Osteoblast (primary cell): ENCODE results near the gene OXGR1. TPM values are rescaled to one million over a fixed set of nuclear protein-coding genes. Genes with fewer than 3 reads are reported as not detected.

Experiments
- DNase-seq: peaks from one replicate; pipeline ENCODE4 v3.0.0; 2011; ENCODE audit warnings: low spot score, mixed read lengths; ENCODE audit not compliant: insufficient read length; ENCODE audit errors: missing footprints
- H2AFZ ChIP-seq: 2 replicates; pipeline ENCODE4 v1.6.0; 2011; ENCODE audit warnings: mild to moderate bottlenecking, low read length
- H3K27ac ChIP-seq: 2 replicates; pipeline ENCODE4 v1.5.1; 2011; ENCODE audit warnings: mild to moderate bottlenecking, low read depth, low read length, moderate library complexity
- H3K27me3 ChIP-seq: 2 replicates; pipeline ENCODE4 v1.6.0; 2012; ENCODE audit warnings: mild to moderate bottlenecking, control low read depth, inconsistent platforms, low read length, moderate library complexity; ENCODE audit not compliant: insufficient read depth
- H3K36me3 ChIP-seq: 2 replicates; pipeline ENCODE4 v1.5.1; 2011; ENCODE audit warnings: mild to moderate bottlenecking, low read length, control low read depth, moderate library complexity; ENCODE audit not compliant: insufficient read depth
- H3K4me1 ChIP-seq: 2 replicates; pipeline ENCODE4 v1.5.1; 2011; ENCODE audit warnings: mild to moderate bottlenecking, low read length, control low read depth, moderate library complexity; ENCODE audit not compliant: insufficient read depth
- H3K4me2 ChIP-seq: 2 replicates; pipeline ENCODE4 v1.6.0; 2011; ENCODE audit warnings: mild to moderate bottlenecking, low read length; ENCODE audit not compliant: insufficient read depth
- H3K4me3 ChIP-seq: fragments of 200-600 bp; sonication (generic); 3 replicates; pipeline ENCODE4 v1.5.1; 2012; ENCODE audit warnings: mild to moderate bottlenecking, low read length, inconsistent platforms; ENCODE audit not compliant: insufficient read depth
- H3K79me2 ChIP-seq: 2 replicates; pipeline ENCODE4 v1.6.0; 2012; ENCODE audit warnings: mild to moderate bottlenecking, low read length, control low read depth, inconsistent platforms; ENCODE audit not compliant: insufficient read depth
- H3K9me3 ChIP-seq: 2 replicates; pipeline ENCODE4 v1.5.1; 2011; ENCODE audit warnings: low read depth, low read length, control low read depth
- H4K20me1 ChIP-seq: 2 replicates; pipeline ENCODE4 v1.6.0; 2012; ENCODE audit warnings: mild to moderate bottlenecking, low read length, control low read depth; ENCODE audit not compliant: insufficient read depth
- total RNA-seq: library from RNA; depleted of rRNA; stranded (reverse); fragments of >200 nt; gene quantifications from 2 replicates; pipeline ENCODE4 v1.2.3, GENCODE V29; 2012
- TF ChIP-seq, protein P1 (sequence below): IDR thresholded peaks from 2 replicates; pipeline ENCODE4 v1.5.1; 2011; ENCODE audit warnings: mild to moderate bottlenecking, low read depth, low read length, moderate library complexity; ENCODE audit errors: extremely low read depth

Gene OXGR1
- not detected in 2 replicates for total RNA-seq

DNA sequence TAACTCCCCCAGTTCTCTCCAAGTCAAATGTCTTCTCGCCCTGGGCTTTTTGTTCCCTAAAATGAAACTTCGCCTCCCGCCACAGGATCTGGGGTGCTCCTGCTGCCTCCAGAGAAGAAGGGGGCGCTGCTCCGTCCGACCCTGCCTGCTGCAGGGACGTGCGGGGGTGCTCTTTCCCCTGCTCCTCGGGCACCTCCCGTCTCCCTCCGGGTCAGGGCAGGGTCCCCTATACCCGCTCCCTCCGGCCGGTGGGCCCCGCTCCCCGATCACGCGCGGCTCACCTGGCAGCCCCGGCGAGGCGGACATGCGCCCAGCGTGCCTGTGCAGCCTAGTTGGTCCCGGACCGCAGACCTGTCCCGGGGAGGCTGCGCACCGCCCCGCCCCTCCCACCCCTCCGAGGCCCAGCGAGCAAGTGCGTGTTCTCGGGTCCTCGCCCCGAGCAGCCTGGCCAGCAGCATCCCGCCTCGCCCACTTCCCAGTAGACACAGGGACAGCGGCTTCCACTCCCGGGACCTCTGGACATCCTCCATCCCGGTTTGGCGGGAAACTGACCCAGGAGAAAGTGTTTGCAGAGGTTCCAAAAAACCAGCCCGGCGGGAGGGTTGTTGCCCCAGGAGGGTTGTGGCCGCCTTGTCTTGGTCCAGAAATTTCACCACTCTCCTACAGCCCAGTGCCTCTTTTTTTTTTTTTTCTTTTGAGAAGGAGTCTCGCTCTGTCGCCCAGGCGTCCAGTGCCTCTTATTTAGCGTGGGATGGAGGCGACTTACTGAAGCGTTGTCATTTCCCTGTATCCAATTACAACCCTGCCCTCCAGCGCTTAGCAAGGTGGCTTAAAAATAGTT lies at the start of gene OXGR1:
Gene OXGR1 (minus strand): TSS at position 460 of the 841 bp plus-strand sequence. CDS start 6,717 bp downstream, outside the sequence.
- DNase-seq, result no peak
- Histone ChIP-seq H3K27ac (no peak within 1 kb of the TSS), H3K4me2 (peak within 1 kb of the TSS; percentile 24), H3K79me2 (no peaks in the 10 kb centered on the region), H3K27me3 (no peaks in the 10 kb centered on the region), H4K20me1 (no peaks in the 10 kb centered on the region), H3K4me1 (no peaks in the 10 kb centered on the region), H2AFZ (no peak within 1 kb of the TSS), H3K36me3 (no peaks in the 10 kb centered on the region), H3K9me3 (no peaks in the 10 kb centered on the region), H3K4me3 (no peak within 1 kb of the TSS)
- TF ChIP-seq, protein P1, sequence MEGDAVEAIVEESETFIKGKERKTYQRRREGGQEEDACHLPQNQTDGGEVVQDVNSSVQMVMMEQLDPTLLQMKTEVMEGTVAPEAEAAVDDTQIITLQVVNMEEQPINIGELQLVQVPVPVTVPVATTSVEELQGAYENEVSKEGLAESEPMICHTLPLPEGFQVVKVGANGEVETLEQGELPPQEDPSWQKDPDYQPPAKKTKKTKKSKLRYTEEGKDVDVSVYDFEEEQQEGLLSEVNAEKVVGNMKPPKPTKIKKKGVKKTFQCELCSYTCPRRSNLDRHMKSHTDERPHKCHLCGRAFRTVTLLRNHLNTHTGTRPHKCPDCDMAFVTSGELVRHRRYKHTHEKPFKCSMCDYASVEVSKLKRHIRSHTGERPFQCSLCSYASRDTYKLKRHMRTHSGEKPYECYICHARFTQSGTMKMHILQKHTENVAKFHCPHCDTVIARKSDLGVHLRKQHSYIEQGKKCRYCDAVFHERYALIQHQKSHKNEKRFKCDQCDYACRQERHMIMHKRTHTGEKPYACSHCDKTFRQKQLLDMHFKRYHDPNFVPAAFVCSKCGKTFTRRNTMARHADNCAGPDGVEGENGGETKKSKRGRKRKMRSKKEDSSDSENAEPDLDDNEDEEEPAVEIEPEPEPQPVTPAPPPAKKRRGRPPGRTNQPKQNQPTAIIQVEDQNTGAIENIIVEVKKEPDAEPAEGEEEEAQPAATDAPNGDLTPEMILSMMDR, result no peak

DNA sequence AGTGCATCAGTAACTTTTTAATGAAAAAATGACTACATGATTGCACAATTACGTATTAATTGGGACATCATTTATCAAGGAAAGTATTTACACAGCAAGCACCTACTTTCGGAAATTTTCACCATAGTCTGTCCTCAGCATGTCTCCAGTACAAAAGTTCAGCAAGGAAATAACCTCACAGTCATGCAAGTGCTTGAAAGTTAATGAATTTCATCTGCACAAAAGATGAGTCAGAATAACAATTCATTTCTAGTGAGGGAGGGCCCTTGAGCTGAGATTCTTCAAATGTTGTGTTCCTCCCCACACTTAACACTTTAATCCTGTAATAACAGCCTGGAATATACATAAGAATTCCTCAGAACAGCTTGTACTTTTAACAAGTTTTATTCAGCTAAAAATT lies 49.0 kb upstream of the OXGR1 start:
- TF ChIP-seq, protein P1, result no peak
- no peak overlapping the region for H3K27ac ChIP-seq
- no peak overlapping the region for H3K4me2 ChIP-seq
- no peaks in the 10 kb centered on the region for H3K9me3 ChIP-seq
- H4K20me1 ChIP-seq, result no peaks in the 10 kb centered on the region
- peak; percentile 6 for DNase-seq
- no peaks in the 10 kb centered on the region for H3K36me3 ChIP-seq
- no peaks in the 10 kb centered on the region for H3K27me3 ChIP-seq
- no peak overlapping the region for H2AFZ ChIP-seq
- H3K4me1 ChIP-seq, result no peaks in the 10 kb centered on the region
- no peaks in the 10 kb centered on the region for H3K79me2 ChIP-seq
- H3K4me3 ChIP-seq, result no peak overlapping the region

DNA sequence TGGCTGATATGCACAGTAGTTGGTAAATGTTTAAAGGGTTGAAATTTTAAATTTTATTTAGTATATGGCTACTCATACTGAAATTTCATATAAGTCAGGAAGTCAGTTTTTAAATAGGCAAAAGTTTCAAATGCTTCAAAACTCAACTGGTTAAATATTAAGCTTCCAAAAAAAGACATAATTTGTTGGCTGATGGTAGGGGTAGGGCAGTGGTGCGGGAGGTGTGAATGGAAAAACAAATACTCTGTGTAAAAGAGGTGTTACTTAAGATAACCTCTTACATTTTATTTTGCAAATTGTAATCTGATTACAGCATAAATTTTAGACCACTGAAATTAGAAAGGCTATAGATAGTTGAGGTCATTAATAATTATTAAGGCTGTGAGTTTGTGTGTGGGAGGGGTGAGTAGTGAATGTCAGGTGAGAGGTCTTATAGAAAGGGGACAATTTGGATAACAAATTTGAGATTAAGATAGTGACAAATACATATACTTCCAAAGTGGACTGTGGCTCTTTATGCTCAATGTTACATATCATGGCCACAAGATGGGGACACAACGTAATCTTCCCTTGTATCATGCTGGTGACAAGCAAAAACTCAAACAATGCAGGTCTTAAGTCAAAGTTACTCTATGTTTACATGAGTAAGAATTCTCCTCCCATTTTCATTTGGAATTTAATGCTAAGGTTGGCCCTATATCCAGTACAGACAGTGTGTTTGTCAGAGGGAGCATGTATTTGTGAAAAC lies 36.6 kb upstream of the OXGR1 start:
- no peaks in the 10 kb centered on the region for H4K20me1 ChIP-seq
- no peaks in the 10 kb centered on the region for H3K9me3 ChIP-seq
- H3K79me2 ChIP-seq, result no peaks in the 10 kb centered on the region
- H3K36me3 ChIP-seq, result no peaks in the 10 kb centered on the region
- no peak overlapping the region for H3K27ac ChIP-seq
- TF ChIP-seq, protein P1, result peak; percentile 37
- H2AFZ ChIP-seq, result no peak overlapping the region
- no peaks in the 10 kb centered on the region for H3K4me1 ChIP-seq
- H3K27me3 ChIP-seq, result no peaks in the 10 kb centered on the region
- no peak overlapping the region for H3K4me3 ChIP-seq
- H3K4me2 ChIP-seq, result no peak overlapping the region
- peak; percentile 61 for DNase-seq
